ENCODE data around the gene KRTAP10-2. TPM values are rescaled to one million over a fixed set of nuclear protein-coding genes. Genes with fewer than 3 reads are reported as not detected.
A peak's percentile ranks its signal among the peaks of the same experiment; 100 is the strongest.
"Not testable (repeated sequence)": the region's sequence is repeated elsewhere in the genome, so short reads cannot be mapped to it uniquely, and the experiment has no call there.

Gene KRTAP10-2
- total RNA-seq, 1 experiment from 2014 or later, result not detected

DNA sequence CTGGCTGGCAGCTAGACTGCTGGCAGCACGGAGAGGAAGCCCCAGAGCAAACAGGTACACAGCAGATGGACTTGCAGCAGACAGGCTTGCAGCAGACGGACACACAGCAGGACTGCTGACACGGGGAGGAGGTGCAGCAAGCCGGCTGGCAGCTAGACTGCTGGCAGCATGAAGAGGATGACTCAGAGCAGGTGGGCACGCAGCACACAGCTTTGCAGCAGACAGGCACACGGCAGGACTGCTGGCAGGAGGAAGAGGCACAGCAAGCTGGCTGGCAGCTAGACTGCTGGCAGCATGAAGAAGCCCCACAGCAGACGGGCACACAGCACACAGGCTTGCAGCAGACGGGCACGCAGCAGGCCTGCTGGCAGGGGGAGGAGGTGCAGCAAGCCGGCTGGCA, 498 bp downstream of the KRTAP10-2 start:
- Histone ChIP-seq H3K4me2 (ENCODE audit: insufficient read depth, insufficient read length, low read length) (no peak overlapping the region), H3K4ac (ENCODE audit: low read depth, low read length) (no peak overlapping the region), H4K5ac (ENCODE audit: insufficient read length, low read depth, low read length) (no peak overlapping the region), H3K23ac (ENCODE audit: insufficient read length, low read depth, low read length) (no peak overlapping the region), H3K4me1 (ENCODE audit: insufficient read depth, low read length) (peaks cover 6% of the 10 kb centered on the region; the same call in 1 of the 2 replicates), H3K27me3 (ENCODE audit: insufficient read depth, low read length) (no peaks in the 10 kb centered on the region), H2BK15ac (ENCODE audit: low read depth, low read length) (no peak overlapping the region), H4K20me1 (ENCODE audit: control insufficient read depth, insufficient read depth, insufficient read length) (no peaks in the 10 kb centered on the region), H3T11ph (ENCODE audit: low read length) (no peak overlapping the region), H3K9me3 (ENCODE audit: control insufficient read depth, low read depth, low read length) (no peaks in the 10 kb centered on the region), H3K27ac (ENCODE audit: insufficient read length, low read depth, low read length) (no peak overlapping the region), H2AFZ (ENCODE audit: low read length) (no peak overlapping the region), H2BK5ac (ENCODE audit: insufficient read length, low read length) (no peak overlapping the region), H3K56ac (ENCODE audit: insufficient read length, low read depth, low read length) (no peak overlapping the region), H3K14ac (ENCODE audit: insufficient read depth, low read length) (no peak overlapping the region), H3K79me1 (ENCODE audit: insufficient read depth, low read depth, low read length, poor library complexity, severe bottlenecking) (no peaks in the 10 kb centered on the region), H3K23me2 (ENCODE audit: insufficient read length, low read depth, low read length, poor library complexity, severe bottlenecking) (no peaks in the 10 kb centered on the region), H2BK120ac (ENCODE audit: low read depth, low read length, poor library complexity, severe bottlenecking) (no peak overlapping the region), H3K18ac (ENCODE audit: insufficient read length, low read depth, low read length) (no peak overlapping the region), H2AK5ac (ENCODE audit: insufficient read length, low read length) (no peak overlapping the region), H2BK12ac (ENCODE audit: insufficient read length, low read depth, low read length) (no peak overlapping the region), H3K79me2 (ENCODE audit: insufficient read depth, low read length) (no peaks in the 10 kb centered on the region), H4K8ac (replicated peaks; ENCODE audit: insufficient read length, low read depth, low read length) (no peak overlapping the region), H2BK20ac (ENCODE audit: low read depth, low read length, poor library complexity, severe bottlenecking) (no peak overlapping the region), H3K9ac (ENCODE audit: extremely low read depth, insufficient read length, low read length) (no peak overlapping the region), H4K91ac (ENCODE audit: insufficient read length, low read depth, low read length) (no peak overlapping the region)
- peaks cover 42 to 54% of the 10 kb centered on the region in 2 experiments for H3K4me1 Mint-ChIP-seq
- WGBS (ENCODE audit: extremely low coverage, insufficient read length, low lambda C conversion rate), result no CpG with 5 or more reads among the region's 10 CpGs
- peaks cover 7 to 11% of the 10 kb centered on the region in 2 experiments; a peak in 4 of 5 replicates for H3K9me3 Mint-ChIP-seq
- peak; percentile 25 for DNase-seq
- TF ChIP-seq, protein P1, sequence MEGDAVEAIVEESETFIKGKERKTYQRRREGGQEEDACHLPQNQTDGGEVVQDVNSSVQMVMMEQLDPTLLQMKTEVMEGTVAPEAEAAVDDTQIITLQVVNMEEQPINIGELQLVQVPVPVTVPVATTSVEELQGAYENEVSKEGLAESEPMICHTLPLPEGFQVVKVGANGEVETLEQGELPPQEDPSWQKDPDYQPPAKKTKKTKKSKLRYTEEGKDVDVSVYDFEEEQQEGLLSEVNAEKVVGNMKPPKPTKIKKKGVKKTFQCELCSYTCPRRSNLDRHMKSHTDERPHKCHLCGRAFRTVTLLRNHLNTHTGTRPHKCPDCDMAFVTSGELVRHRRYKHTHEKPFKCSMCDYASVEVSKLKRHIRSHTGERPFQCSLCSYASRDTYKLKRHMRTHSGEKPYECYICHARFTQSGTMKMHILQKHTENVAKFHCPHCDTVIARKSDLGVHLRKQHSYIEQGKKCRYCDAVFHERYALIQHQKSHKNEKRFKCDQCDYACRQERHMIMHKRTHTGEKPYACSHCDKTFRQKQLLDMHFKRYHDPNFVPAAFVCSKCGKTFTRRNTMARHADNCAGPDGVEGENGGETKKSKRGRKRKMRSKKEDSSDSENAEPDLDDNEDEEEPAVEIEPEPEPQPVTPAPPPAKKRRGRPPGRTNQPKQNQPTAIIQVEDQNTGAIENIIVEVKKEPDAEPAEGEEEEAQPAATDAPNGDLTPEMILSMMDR (conservative IDR thresholded peaks at IDR 0.05), result no peak
- peak overlapping the region in 2 of 3 experiments; percentile 82 to 85; a peak in 6 of 7 replicates for H3K27ac Mint-ChIP-seq
- H3K36me3 Mint-ChIP-seq (ENCODE audit: insufficient read depth in 1 of 3, low read depth in 3 of 3), result peaks cover 0 to 14% (median 9%) of the 10 kb centered on the region in 3 experiments; a peak in 3 of 7 replicates
- peaks cover 3% of the 10 kb centered on the region for H3K27me3 Mint-ChIP-seq (ENCODE audit: low read depth)
- no peak overlapping the region; a peak in 1 of 5 replicates for H3K4me3 Mint-ChIP-seq

DNA sequence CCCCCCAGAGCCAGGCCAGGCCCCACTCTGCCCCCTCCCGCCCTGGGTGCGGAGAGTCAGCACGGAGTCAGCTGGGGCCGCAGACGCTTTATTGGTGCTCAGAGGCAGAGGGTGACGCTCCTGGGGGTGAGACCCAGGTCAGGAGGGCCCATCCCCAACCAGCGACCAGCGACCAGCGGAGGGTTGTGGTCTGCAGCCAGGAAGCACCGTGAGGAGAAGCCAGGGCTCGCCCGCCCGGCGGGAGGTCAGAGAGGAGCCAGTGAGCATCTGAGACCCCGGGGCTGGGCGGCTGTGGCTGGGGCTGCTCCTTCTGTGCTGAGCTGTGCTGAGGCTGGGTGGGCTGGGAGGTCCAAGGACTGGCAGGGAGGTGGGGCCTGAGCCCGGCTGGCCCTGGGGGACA, 1.0 kb downstream of the KRTAP10-2 start:
- not testable (repeated sequence) for H4K91ac ChIP-seq (ENCODE audit: insufficient read length, low read depth, low read length); H3K79me2 ChIP-seq (ENCODE audit: insufficient read depth, low read length); H3T11ph ChIP-seq (ENCODE audit: low read length); H2AFZ ChIP-seq (ENCODE audit: low read length); H3K18ac ChIP-seq (ENCODE audit: insufficient read length, low read depth, low read length); H3K23me2 ChIP-seq (ENCODE audit: insufficient read length, low read depth, low read length, poor library complexity, severe bottlenecking); H2BK20ac ChIP-seq (ENCODE audit: low read depth, low read length, poor library complexity, severe bottlenecking); H4K20me1 ChIP-seq (ENCODE audit: control insufficient read depth, insufficient read depth, insufficient read length); H3K9ac ChIP-seq (ENCODE audit: extremely low read depth, insufficient read length, low read length); H3K27me3 ChIP-seq (ENCODE audit: insufficient read depth, low read length); H3K4me2 ChIP-seq (ENCODE audit: insufficient read depth, insufficient read length, low read length); H3K79me1 ChIP-seq (ENCODE audit: insufficient read depth, low read depth, low read length, poor library complexity, severe bottlenecking); H3K27ac ChIP-seq (ENCODE audit: insufficient read length, low read depth, low read length); H3K14ac ChIP-seq (ENCODE audit: insufficient read depth, low read length); H4K8ac ChIP-seq (replicated peaks; ENCODE audit: insufficient read length, low read depth, low read length); H2BK15ac ChIP-seq (ENCODE audit: low read depth, low read length); H2BK5ac ChIP-seq (ENCODE audit: insufficient read length, low read length); H2BK120ac ChIP-seq (ENCODE audit: low read depth, low read length, poor library complexity, severe bottlenecking); H3K4ac ChIP-seq (ENCODE audit: low read depth, low read length); H3K4me1 ChIP-seq (ENCODE audit: insufficient read depth, low read length); H3K23ac ChIP-seq (ENCODE audit: insufficient read length, low read depth, low read length); H3K27me3 Mint-ChIP-seq (ENCODE audit: low read depth); H3K9me3 ChIP-seq (ENCODE audit: control insufficient read depth, low read depth, low read length); H2AK5ac ChIP-seq (ENCODE audit: insufficient read length, low read length); H2BK12ac ChIP-seq (ENCODE audit: insufficient read length, low read depth, low read length); H3K56ac ChIP-seq (ENCODE audit: insufficient read length, low read depth, low read length); H4K5ac ChIP-seq (ENCODE audit: insufficient read length, low read depth, low read length); H3K4me3 Mint-ChIP-seq
- H3K36me3 Mint-ChIP-seq (ENCODE audit: insufficient read depth in 1 of 3, low read depth in 3 of 3), result peaks cover 0 to 18% (median 9%) of the 10 kb centered on the region in 3 experiments; a peak in 3 of 7 replicates
- peak; percentile 36 for DNase-seq
- peaks cover 10 to 16% of the 10 kb centered on the region in 2 experiments; a peak in 4 of 5 replicates for H3K9me3 Mint-ChIP-seq
- no CpG with 5 or more reads among the region's 17 CpGs for WGBS (ENCODE audit: extremely low coverage, insufficient read length, low lambda C conversion rate)
- peaks cover 42 to 54% of the 10 kb centered on the region in 2 experiments for H3K4me1 Mint-ChIP-seq
- peak overlapping the region in 1 of 3 experiments; percentile 82; a peak in 1 of 7 replicates for H3K27ac Mint-ChIP-seq
